HG02884 (cell line): ENCODE results near the gene DHCR7.
"Not testable (repeated sequence)": the region's sequence is repeated elsewhere in the genome, so short reads cannot be mapped to it uniquely, and the experiment has no call there.

Experiments used
- ATAC-seq: cut with Tn5 transposase; IDR thresholded peaks from one replicate; pipeline ENCODE4 v1.9.1; 2021; ENCODE audit warnings: mild to moderate bottlenecking, moderate library complexity; ENCODE audit not compliant: unreplicated experiment

The DHCR7 gene

GRCh38 chr11:71442123-71442522 lies 6.1 kb downstream of the DHCR7 start:
- no peak for ATAC-seq

- no peak for ATAC-seq
Measured at GRCh38 chr11:71441251-71441650, 6.9 kb downstream of the DHCR7 start.

GRCh38 chr11:71440021-71440755 lies 8.0 kb downstream of the DHCR7 start:
- no peak for ATAC-seq

GRCh38 chr11:71438650-71439049 lies 9.5 kb downstream of the DHCR7 start:
- ATAC-seq, result no peak

GRCh38 chr11:71437879-71438278 lies 10.3 kb downstream of the DHCR7 start:
- ATAC-seq, result no peak

GRCh38 chr11:71437399-71437798 lies 10.8 kb downstream of the DHCR7 start:
- no peak for ATAC-seq

GRCh38 chr11:71436861-71437260 lies 11.3 kb downstream of the DHCR7 start:
- no peak for ATAC-seq

- ATAC-seq, result no peak
Measured at GRCh38 chr11:71435278-71435951, 12.8 kb downstream of the DHCR7 start.

GRCh38 chr11:71434576-71435130 lies 13.5 kb downstream of the DHCR7 start:
- no peak for ATAC-seq

- ATAC-seq, result no peak
Measured at GRCh38 chr11:71433648-71434450, 14.3 kb downstream of the DHCR7 start.

GRCh38 chr11:71432761-71433647 lies 15.2 kb downstream of the DHCR7 start:
- ATAC-seq, result no peak

GRCh38 chr11:71431271-71431670 lies 16.9 kb downstream of the DHCR7 start:
- no peak for ATAC-seq

GRCh38 chr11:71430166-71430565 lies 18.0 kb downstream of the DHCR7 start:
- ATAC-seq, result no peak

- no peak for ATAC-seq
Measured at GRCh38 chr11:71429701-71430100, 18.5 kb downstream of the DHCR7 start.

- no peak for ATAC-seq
Measured at GRCh38 chr11:71428861-71429435, 19.2 kb downstream of the DHCR7 start.

GRCh38 chr11:71426413-71426812 lies 21.8 kb downstream of the DHCR7 start:
- ATAC-seq, result no peak

- no peak for ATAC-seq
Measured at GRCh38 chr11:71425860-71426259, 22.3 kb downstream of the DHCR7 start.

- no peak for ATAC-seq
Measured at GRCh38 chr11:71425409-71425808, 22.8 kb downstream of the DHCR7 start.

GRCh38 chr11:71423181-71423790 lies 24.9 kb downstream of the DHCR7 start:
- ATAC-seq, result no peak

- ATAC-seq, result not testable (repeated sequence)
Measured at GRCh38 chr11:71422318-71422717, 25.9 kb downstream of the DHCR7 start.
